HepG2 (cell line): ENCODE measurements around the gene NEGR1.

Source experiments
- ARID3A ChIP-seq: IDR thresholded peaks from 2 replicates; pipeline ENCODE4 v1.6.1; 2012; ENCODE audit warnings: low read depth, low read length, improper control_type of control experiment
- FOXM1 ChIP-seq: sonication (generic); formaldehyde crosslinking; IDR thresholded peaks from 2 replicates; pipeline ENCODE4 v1.5.0; 2020; ENCODE audit warnings: missing genetic modification reagents
- POLR2AphosphoS5 ChIP-seq: IDR thresholded peaks from 2 replicates; pipeline ENCODE4 v1.6.1; 2012; ENCODE audit warnings: low read depth, low read length
- PRDM10 ChIP-seq: sonication (generic); formaldehyde crosslinking; IDR thresholded peaks from 2 replicates; pipeline ENCODE4 v1.4.0; 2020; ENCODE audit warnings: low read depth, missing genetic modification reagents
- RBFOX2 ChIP-seq: fragments of 200-400 bp; formaldehyde crosslinking; IDR thresholded peaks from 2 replicates; pipeline ENCODE4 v1.6.1; 2017; ENCODE audit warnings: low read depth, mild to moderate bottlenecking, low read length
- RFX5 ChIP-seq: IDR thresholded peaks from 2 replicates; pipeline ENCODE4 v1.6.1; 2011; ENCODE audit warnings: low read depth, low read length, improper control_type of control experiment
- U2AF1 ChIP-seq: fragments of 200-400 bp; formaldehyde crosslinking; optimal IDR thresholded peaks from 2 replicates; pipeline ENCODE3; 2017; ENCODE audit warnings: mild to moderate bottlenecking, low read depth, low read length
- ZNF549 ChIP-seq: sonication (generic); formaldehyde crosslinking; IDR thresholded peaks from 2 replicates; pipeline ENCODE4 v1.5.0; 2020; ENCODE audit warnings: missing genetic modification reagents
- ZNF879 ChIP-seq: sonication (generic); formaldehyde crosslinking; IDR thresholded peaks from 2 replicates; pipeline ENCODE4 v1.8.1; 2023; ENCODE audit warnings: missing genetic modification reagents
- TF ChIP-seq, protein P1 (sequence below): sonication (generic); formaldehyde crosslinking; IDR thresholded peaks from 2 replicates; pipeline ENCODE4 v1.5.0; 2020; ENCODE audit warnings: mild to moderate bottlenecking, missing genetic modification reagents, moderate library complexity
- TF ChIP-seq, protein P2 (sequence below): sonication (generic); formaldehyde crosslinking; IDR thresholded peaks from 2 replicates; pipeline ENCODE4 v1.9.0; 2022; ENCODE audit warnings: missing genetic modification reagents, mild to moderate bottlenecking, borderline replicate concordance

GRCh38 chr1:71510725-71511124, 771.6 kb downstream of the NEGR1 start:
- TF ChIP-seq, protein P1, sequence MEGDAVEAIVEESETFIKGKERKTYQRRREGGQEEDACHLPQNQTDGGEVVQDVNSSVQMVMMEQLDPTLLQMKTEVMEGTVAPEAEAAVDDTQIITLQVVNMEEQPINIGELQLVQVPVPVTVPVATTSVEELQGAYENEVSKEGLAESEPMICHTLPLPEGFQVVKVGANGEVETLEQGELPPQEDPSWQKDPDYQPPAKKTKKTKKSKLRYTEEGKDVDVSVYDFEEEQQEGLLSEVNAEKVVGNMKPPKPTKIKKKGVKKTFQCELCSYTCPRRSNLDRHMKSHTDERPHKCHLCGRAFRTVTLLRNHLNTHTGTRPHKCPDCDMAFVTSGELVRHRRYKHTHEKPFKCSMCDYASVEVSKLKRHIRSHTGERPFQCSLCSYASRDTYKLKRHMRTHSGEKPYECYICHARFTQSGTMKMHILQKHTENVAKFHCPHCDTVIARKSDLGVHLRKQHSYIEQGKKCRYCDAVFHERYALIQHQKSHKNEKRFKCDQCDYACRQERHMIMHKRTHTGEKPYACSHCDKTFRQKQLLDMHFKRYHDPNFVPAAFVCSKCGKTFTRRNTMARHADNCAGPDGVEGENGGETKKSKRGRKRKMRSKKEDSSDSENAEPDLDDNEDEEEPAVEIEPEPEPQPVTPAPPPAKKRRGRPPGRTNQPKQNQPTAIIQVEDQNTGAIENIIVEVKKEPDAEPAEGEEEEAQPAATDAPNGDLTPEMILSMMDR (CRISPR knock-in tag), result no peak
- no peak for TF ChIP-seq ZNF879 (CRISPR knock-in tag)
- no peak for TF ChIP-seq RBFOX2
- TF ChIP-seq PRDM10 (CRISPR knock-in tag), result no peak
- TF ChIP-seq FOXM1 (CRISPR knock-in tag), result no peak
- TF ChIP-seq, protein P2, sequence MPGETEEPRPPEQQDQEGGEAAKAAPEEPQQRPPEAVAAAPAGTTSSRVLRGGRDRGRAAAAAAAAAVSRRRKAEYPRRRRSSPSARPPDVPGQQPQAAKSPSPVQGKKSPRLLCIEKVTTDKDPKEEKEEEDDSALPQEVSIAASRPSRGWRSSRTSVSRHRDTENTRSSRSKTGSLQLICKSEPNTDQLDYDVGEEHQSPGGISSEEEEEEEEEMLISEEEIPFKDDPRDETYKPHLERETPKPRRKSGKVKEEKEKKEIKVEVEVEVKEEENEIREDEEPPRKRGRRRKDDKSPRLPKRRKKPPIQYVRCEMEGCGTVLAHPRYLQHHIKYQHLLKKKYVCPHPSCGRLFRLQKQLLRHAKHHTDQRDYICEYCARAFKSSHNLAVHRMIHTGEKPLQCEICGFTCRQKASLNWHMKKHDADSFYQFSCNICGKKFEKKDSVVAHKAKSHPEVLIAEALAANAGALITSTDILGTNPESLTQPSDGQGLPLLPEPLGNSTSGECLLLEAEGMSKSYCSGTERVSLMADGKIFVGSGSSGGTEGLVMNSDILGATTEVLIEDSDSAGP (CRISPR knock-in tag), result no peak
- TF ChIP-seq ZNF549 (CRISPR knock-in tag), result no peak
- no peak for TF ChIP-seq RFX5
- TF ChIP-seq ARID3A, result no peak
- TF ChIP-seq POLR2AphosphoS5, result no peak
- no peak for TF ChIP-seq U2AF1
